ENCODE data around the gene HS6ST3. TPM values are rescaled to one million over a fixed set of nuclear protein-coding genes. Genes with fewer than 3 reads are reported as not detected.
A peak's percentile ranks its signal among the peaks of the same experiment; 100 is the strongest.

Gene HS6ST3
- total and polyA plus RNA-seq, 12 donors, result 2.1 to 27.1 (median 6.2) TPM

DNA sequence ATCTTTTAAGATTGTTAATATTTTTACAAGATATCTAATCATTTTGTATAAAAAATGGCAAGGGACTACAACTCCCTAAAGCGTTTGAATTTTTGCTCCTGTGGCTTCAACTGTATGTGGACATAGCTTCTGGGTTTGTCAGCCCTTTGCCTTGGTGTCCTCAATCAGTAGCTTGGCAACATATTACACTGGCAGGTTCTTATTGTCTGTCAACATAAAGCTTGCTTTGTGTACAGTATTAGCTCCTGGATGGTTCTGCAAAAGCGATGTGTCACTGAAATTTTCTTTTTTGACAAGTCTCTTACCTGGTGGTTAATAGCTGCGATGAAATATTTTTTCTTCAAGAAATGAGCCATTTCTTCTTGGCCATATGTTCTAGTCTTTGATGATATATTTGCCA, 190.0 kb downstream of the HS6ST3 start:
- Histone ChIP-seq H3K27ac (no peak overlapping the region), H3K4me3 (no peak overlapping the region), H3K27me3 (no peaks in the 10 kb centered on the region), H3K9me3 (replicated peaks in 1 of 3) (no peaks in the 10 kb centered on the region), H3K36me3 (replicated peaks in 1 of 2) (no peaks in the 10 kb centered on the region), H3K4me1 (replicated peaks in 1 of 2) (no peaks in the 10 kb centered on the region)
- 93 to 99% (median 94%) methylated on average over 3 of the region's 3 CpGs for WGBS, 4 donors
- intact Hi-C loops (cut with DNase I), result no loop called here
- TF ChIP-seq, protein P1, sequence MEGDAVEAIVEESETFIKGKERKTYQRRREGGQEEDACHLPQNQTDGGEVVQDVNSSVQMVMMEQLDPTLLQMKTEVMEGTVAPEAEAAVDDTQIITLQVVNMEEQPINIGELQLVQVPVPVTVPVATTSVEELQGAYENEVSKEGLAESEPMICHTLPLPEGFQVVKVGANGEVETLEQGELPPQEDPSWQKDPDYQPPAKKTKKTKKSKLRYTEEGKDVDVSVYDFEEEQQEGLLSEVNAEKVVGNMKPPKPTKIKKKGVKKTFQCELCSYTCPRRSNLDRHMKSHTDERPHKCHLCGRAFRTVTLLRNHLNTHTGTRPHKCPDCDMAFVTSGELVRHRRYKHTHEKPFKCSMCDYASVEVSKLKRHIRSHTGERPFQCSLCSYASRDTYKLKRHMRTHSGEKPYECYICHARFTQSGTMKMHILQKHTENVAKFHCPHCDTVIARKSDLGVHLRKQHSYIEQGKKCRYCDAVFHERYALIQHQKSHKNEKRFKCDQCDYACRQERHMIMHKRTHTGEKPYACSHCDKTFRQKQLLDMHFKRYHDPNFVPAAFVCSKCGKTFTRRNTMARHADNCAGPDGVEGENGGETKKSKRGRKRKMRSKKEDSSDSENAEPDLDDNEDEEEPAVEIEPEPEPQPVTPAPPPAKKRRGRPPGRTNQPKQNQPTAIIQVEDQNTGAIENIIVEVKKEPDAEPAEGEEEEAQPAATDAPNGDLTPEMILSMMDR (IDR thresholded peaks at IDR 0.05), result no peak
- no peak for TF ChIP-seq POLR2A (IDR thresholded peaks at IDR 0.05)
- no peak for DNase-seq

DNA sequence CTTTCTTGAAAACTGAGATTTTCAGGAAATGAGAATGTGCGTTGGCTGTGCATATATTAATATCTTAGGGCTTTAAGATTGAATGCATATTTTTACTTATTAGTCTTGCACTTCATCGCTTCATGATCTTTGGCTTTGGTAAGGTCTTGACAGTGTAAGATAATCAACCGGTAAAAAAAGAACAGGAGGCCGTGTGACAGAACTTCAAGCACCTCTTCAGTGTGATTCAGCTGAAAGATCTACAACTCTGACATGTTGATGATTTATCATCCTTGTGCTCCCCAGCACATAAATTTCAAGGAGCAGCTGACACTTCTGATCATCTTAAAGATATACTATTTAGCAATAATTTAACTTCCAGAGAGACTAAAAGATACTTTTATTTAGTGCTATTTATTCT, 195.1 kb downstream of the HS6ST3 start:
- 67 to 72% (median 67%) methylated on average over 4 of the region's 4 CpGs for WGBS, 4 donors
- no peak for DNase-seq
- H3K36me3 ChIP-seq (replicated peaks in 1 of 2), result no peaks in the 10 kb centered on the region
- no peak overlapping the region for H3K4me3 ChIP-seq
- intact Hi-C loops (cut with DNase I), result no loop called here
- TF ChIP-seq POLR2A (IDR thresholded peaks at IDR 0.05), result no peak
- TF ChIP-seq, protein P1 (IDR thresholded peaks at IDR 0.05), result no peak
- no peak overlapping the region for H3K27ac ChIP-seq
- no peaks in the 10 kb centered on the region for H3K9me3 ChIP-seq (replicated peaks in 1 of 3)
- H3K4me1 ChIP-seq (replicated peaks in 1 of 2), result no peaks in the 10 kb centered on the region
- H3K27me3 ChIP-seq, result no peaks in the 10 kb centered on the region

DNA sequence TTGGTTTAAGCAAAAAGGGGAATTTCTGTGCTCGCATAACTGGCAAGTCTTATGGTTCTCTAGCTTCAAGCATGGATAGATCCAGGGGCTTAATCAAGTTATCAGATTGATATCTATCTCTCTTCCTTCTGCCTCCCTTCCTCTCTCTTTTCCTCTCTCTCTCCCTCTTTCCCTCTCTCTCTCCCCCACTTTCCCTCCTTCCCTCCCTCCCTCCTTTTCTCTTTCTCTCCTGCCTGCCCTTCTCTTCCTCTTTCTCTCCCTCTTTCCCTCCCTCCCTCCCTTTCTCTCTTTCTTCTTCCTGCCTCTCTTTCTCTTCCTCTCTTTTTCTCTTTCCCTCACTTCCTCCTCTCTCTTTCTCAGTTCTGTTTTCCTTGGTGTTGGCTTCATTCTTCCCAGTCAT, 195.8 kb downstream of the HS6ST3 start:
- intact Hi-C loops (cut with DNase I), result no loop called here
- no peaks in the 10 kb centered on the region for H3K36me3 ChIP-seq (replicated peaks in 1 of 2)
- WGBS, 4 donors, result 84 to 96% (median 94%) methylated on average over 1 of the region's 1 CpG
- H3K9me3 ChIP-seq (replicated peaks in 1 of 3), result no peaks in the 10 kb centered on the region
- DNase-seq, result no peak
- H3K27ac ChIP-seq, result no peak overlapping the region
- H3K27me3 ChIP-seq, result no peaks in the 10 kb centered on the region
- TF ChIP-seq, protein P1 (IDR thresholded peaks at IDR 0.05), result no peak
- TF ChIP-seq POLR2A (IDR thresholded peaks at IDR 0.05), result no peak
- no peaks in the 10 kb centered on the region for H3K4me1 ChIP-seq (replicated peaks in 1 of 2)
- no peak overlapping the region for H3K4me3 ChIP-seq

DNA sequence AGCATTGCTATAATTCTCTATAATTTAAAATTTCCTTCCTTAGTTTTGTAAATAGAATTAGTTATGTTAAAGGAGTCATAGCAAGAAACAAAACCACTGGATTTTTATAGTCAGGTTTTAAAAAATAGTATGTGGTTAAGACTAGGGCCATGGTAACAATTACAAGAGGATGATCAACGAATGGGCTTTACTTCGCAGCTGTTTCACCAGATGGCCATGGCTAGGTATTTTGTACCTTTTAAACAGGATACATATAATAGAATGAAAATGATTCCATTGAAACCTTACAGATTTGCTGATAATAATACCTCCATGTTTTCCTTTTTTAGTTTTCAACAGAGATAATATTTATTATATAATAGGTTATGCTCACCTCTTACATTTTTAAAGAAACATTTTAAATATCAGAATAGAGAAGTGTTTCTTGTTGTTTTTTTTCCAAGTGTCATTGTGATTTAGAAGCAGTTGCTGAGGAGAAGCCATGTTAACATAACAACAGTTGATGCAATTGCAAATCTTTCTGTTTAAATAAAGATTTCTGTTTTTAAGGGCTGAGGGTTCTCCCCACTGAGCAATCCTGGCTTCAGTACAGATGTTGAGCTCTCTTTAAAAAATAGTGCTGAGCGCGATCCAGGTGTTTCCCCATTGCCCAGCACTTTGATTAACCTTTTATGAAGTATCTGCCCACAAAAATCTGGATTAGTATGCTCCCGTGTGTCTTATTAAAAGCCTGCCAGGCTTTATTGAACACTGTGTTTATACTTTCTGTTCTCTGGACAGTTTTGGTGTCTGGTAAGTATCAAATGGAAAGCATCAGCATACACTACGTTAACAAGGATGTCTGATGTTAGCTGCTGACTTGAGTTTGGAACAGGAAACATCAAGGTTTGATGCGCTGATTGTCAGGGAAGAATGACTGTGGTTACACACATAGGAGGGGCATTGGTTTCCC, 205.3 kb downstream of the HS6ST3 start:
- intact Hi-C loops (cut with DNase I), result no loop called here
- peak overlapping the region in 1 of 5 donors; percentile 4 for H3K27ac ChIP-seq

More for the DNA sequence above, 205.3 kb downstream of the HS6ST3 start:
- Histone ChIP-seq H3K9me3 (replicated peaks in 1 of 3) (no peaks in the 10 kb centered on the region), H3K27me3 (no peaks in the 10 kb centered on the region), H3K4me3 (no peak overlapping the region), H3K36me3 (replicated peaks in 1 of 2) (no peaks in the 10 kb centered on the region), H3K4me1 (replicated peaks in 1 of 2) (no peaks in the 10 kb centered on the region)
- TF ChIP-seq, protein P1 (IDR thresholded peaks at IDR 0.05), result no peak
- no peak for TF ChIP-seq POLR2A (IDR thresholded peaks at IDR 0.05)
- WGBS, 4 donors, result 70 to 78% (median 74%) methylated on average over 7 of the region's 7 CpGs
- DNase-seq, result no peak

All from adrenal gland (tissue), 12 donors.